ENCODE results near the gene CORO2B. TPM values are rescaled to one million over a fixed set of nuclear protein-coding genes. Genes with fewer than 3 reads are reported as not detected.

Gene CORO2B
- total RNA-seq, 4 donors from 2014 or later = 0.80 to 4.5 (median 2.3) TPM

- DNase-seq (ENCODE audit: low spot score in 2 of 2) = no peak
- intact Hi-C loops (cut with DNase I; ENCODE audit: low total_unique reads) = no loop called here
- TF ChIP-seq CTCF (IDR thresholded peaks at IDR 0.05) = no peak
- no peak for TF ChIP-seq POLR2A (IDR thresholded peaks at IDR 0.05)
- no peak overlapping the region for H3K4me3 ChIP-seq (ENCODE audit: low read depth, poor library complexity, severe bottlenecking)
- WGBS, 2 donors = 96 to 99% methylated on average over 6 of the region's 6 CpGs
Observed at GRCh38 chr15:68701886-68702285, 123.1 kb downstream of the CORO2B start.

GRCh38 chr15:68704496-68705021 is 125.8 kb downstream of the CORO2B start:
- TF ChIP-seq POLR2A (IDR thresholded peaks at IDR 0.05) = no peak
- TF ChIP-seq CTCF (IDR thresholded peaks at IDR 0.05) = no peak
- DNase-seq (ENCODE audit: low spot score in 2 of 2) = peak in 1 of 2 donors; percentile 43
- intact Hi-C loops (cut with DNase I; ENCODE audit: low total_unique reads) = no loop called here
- WGBS, 2 donors = 12 to 25% methylated on average over 6 of the region's 6 CpGs
- no peak overlapping the region for H3K4me3 ChIP-seq (ENCODE audit: low read depth, poor library complexity, severe bottlenecking)

GRCh38 chr15:68706256-68706655 is 127.5 kb downstream of the CORO2B start:
- 67 to 70% methylated on average over 4 of the region's 4 CpGs for WGBS, 2 donors
- no peak for TF ChIP-seq CTCF (IDR thresholded peaks at IDR 0.05)
- DNase-seq (ENCODE audit: low spot score in 2 of 2) = no peak
- no peak overlapping the region for H3K4me3 ChIP-seq (ENCODE audit: low read depth, poor library complexity, severe bottlenecking)
- intact Hi-C loops (cut with DNase I; ENCODE audit: low total_unique reads) = no loop called here

GRCh38 chr15:68706931-68707330 is 128.1 kb downstream of the CORO2B start:
- no peak for DNase-seq (ENCODE audit: low spot score in 2 of 2)
- intact Hi-C loops (cut with DNase I; ENCODE audit: low total_unique reads) = no loop called here
- TF ChIP-seq POLR2A (IDR thresholded peaks at IDR 0.05) = no peak
- TF ChIP-seq CTCF (IDR thresholded peaks at IDR 0.05) = no peak
- 59 to 60% methylated on average over 11 of the region's 11 CpGs for WGBS, 2 donors
- H3K4me3 ChIP-seq (ENCODE audit: low read depth, poor library complexity, severe bottlenecking) = no peak overlapping the region

- DNase-seq (ENCODE audit: low spot score in 2 of 2) = no peak
- no peak for TF ChIP-seq CTCF (IDR thresholded peaks at IDR 0.05)
- TF ChIP-seq POLR2A (IDR thresholded peaks at IDR 0.05) = no peak
- 64 to 71% methylated on average over 5 of the region's 5 CpGs for WGBS, 2 donors
- intact Hi-C loops (cut with DNase I; ENCODE audit: low total_unique reads) = no loop called here
- no peak overlapping the region for H3K4me3 ChIP-seq (ENCODE audit: low read depth, poor library complexity, severe bottlenecking)
Observed at GRCh38 chr15:68707386-68707785, 128.6 kb downstream of the CORO2B start.

- no peak overlapping the region for H3K4me3 ChIP-seq (ENCODE audit: low read depth, poor library complexity, severe bottlenecking)
- intact Hi-C loops (cut with DNase I; ENCODE audit: low total_unique reads) = no loop called here
- TF ChIP-seq POLR2A (IDR thresholded peaks at IDR 0.05) (no peak), CTCF (IDR thresholded peaks at IDR 0.05) (no peak)
- WGBS, 2 donors = 81 to 83% methylated on average over 1 of the region's 1 CpG
- DNase-seq (ENCODE audit: low spot score in 2 of 2) = no peak
Observed at GRCh38 chr15:68709876-68710275, 131.1 kb downstream of the CORO2B start.
